CD4-positive, alpha-beta T cell treated with Interleukin-12 subunit alpha and Interleukin-12 subunit beta, for 1 hour (primary cell): ENCODE data around the gene NPIPB2.

ENCODE experiments used
- DNase-seq: peaks from one replicate; pipeline ENCODE4 v3.0.0-alpha.2; 2020

The NPIPB2 gene

GRCh38 chr16:11896486-11897176 lies 45.2 kb downstream of the NPIPB2 start:
- no peak for DNase-seq

GRCh38 chr16:11893571-11893970 lies 48.3 kb downstream of the NPIPB2 start:
- no peak for DNase-seq

DNA sequence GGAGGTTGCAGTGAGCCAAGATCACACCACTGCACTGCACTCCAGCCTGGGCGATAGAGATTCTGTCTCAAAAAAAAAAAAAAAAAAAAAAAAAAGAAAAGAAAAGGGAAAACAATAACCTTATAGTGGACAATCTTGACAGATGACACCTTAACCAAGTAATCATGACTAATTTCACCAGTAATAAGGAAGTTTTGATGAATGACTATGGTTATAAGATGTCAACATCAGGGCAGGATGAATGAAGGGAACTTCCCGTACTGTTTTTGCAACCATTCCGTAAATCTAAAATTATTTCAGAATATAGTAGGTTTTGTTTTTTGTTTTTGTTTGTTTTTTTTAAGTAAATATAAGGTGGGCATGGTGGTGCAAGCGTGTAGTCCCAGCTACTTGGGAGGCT lies 49.1 kb downstream of the NPIPB2 start:
- no peak for DNase-seq

GRCh38 chr16:11890231-11890965 lies 51.4 kb downstream of the NPIPB2 start:
- DNase-seq: no peak

DNA sequence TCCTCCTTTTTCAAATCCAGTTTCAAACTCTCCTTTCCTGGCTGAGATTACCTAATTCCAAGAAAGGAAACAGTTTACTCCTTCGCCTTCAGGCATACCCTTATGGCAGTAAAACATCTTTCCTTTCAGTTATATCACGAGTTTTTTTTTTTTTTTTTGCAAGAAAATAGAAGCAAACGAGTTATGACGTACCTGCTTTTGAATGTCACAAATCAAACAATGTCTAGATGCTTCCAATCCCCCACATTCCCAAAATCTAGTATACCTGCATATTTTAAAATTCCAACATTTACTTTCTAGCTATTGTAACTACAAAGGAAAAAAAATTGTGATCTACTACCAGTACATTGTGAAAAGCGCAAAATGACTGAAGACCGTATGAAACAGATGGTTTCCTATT lies 55.0 kb downstream of the NPIPB2 start:
- DNase-seq: no peak

DNA sequence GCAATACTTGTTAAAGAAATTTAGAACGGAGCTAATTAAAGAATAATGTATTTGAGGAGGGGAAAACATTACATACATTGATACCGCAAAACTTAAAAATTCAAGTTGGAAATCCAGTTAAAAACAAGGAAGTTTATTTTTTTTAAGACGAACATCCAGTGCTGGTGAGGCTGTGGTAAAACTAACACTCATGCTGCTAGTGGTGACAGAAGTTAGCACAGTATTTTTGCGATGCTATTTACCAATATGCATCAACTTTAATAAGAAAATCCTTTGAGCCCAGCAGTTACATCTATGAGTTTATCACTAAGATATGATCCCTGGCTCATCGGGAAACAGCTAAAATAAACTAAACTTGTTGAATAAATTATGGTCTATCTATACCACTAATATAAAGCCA lies 57.8 kb downstream of the NPIPB2 start:
- no peak for DNase-seq

DNA sequence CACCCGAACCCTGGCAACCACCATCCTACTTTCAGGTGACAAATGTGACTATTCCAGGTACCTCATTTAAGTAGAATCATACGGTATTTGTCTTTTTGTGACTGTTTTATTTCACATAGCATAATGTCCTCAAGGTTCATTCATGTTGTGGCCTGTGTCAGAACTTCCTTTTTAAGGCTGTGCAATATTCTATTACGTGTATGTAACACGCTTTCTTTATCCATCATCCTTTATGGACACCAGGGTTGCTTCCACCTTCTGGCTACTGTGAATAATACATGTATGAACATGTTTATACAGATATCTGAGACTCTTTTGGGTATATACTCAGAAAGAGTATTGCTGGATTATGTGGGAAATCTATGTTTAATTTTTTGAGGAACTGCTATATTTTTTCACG lies 61.8 kb downstream of the NPIPB2 start:
- DNase-seq: no peak

- DNase-seq: no peak
These were observed 64.5 kb downstream of the NPIPB2 start for GRCh38 chr16:11877374-11877773.
